ENCODE measurements around the gene NGFR.

NGFR gene

DNA sequence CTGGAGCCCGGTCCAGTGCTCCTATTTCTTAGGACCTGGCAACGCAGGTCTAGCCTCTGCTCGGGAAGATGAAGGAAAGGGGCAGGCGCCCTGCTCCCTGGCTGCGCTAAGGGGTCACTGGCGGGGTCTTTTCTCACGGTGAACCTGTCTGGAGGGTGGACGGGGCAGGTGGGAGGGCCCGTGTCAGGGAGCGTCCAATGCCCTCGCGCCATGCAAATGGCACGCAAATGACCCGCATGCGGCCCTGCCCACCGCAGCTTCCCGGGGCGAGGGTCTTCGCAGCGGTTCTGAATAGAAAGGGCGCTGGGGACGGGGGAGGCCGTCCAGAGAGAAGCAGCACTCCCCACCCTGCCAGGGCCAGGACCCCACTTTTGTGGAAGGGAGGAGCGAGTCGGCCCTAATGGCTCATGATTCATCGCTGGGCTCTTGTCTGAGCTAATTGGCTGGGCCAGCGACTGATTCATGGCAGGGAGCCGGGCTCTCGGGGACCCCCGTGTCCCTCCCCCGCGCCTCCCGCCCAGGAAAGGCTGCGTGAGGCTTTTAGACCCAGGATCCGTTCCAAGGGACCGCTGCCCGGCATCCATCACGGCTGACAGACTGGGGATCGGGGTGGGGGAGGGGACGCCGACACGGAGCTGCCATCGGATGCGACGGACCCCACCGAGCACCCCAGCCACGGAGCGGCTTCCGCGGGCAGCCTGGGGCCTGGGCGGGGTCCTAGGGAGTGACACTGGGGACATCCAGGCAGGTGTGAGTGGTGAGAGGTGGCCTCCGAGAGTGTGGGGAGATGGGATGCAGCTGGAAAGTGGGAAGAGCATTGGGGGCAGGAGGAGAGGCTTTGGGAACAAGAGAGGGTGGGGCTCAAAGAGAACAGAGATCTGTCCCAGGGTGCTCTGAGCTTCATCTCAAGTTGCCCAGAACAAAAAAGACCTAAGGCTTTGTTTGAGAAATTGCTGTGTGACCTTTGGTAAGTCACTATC lies 25.0 kb upstream of the NGFR start:
- peak; percentile 85 for DNase-seq (ENCODE audit: low spot score)

DNA sequence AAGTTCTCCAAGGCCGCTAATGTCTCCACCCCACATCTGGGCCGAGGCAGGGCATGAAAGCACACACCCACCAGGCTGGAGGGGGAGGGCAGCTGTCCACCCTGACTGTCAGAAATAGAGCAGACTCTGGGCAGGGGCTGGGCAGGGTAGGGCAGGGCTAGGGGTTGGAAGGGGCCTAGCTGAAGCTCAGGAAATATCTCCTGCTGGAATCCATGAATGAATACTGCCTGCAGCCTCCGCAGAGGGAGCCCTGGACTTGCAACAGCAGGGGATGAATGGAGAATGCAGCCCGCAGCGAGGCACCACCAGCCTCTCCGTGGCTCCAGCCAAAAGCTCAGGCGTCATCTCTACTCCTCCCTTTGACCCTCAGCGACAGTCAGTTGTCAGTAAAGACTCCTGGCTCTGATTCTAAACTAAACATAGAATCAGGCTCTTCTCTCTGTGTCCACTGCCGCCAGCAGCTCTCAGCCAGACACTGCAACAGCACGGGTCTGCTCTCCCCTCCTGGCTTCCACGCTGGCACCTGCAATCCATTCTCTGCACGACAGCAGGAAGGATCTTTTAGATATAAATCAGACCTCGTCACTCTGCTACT lies 23.9 kb upstream of the NGFR start:
- no peak for DNase-seq (ENCODE audit: low spot score)

DNA sequence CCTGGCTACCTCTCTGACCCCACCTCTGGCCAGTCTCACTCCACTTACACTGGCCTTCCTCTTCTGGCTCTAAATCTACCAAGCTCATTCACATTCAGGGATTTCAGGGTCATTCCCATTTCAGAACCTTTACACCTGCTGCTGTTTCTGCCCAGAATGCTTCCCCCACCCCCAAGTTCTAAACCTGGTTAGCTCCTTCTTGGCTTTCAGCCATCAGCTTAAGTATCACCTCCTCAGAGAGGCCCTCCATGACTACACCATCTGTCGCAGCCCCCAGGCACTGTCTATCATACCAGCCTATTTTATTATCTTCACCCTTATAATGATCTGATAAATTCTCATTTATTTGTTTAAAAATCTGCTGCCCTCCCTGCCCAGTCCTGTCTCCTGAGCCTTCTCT lies 23.3 kb upstream of the NGFR start:
- no peak for DNase-seq (ENCODE audit: low spot score)

DNA sequence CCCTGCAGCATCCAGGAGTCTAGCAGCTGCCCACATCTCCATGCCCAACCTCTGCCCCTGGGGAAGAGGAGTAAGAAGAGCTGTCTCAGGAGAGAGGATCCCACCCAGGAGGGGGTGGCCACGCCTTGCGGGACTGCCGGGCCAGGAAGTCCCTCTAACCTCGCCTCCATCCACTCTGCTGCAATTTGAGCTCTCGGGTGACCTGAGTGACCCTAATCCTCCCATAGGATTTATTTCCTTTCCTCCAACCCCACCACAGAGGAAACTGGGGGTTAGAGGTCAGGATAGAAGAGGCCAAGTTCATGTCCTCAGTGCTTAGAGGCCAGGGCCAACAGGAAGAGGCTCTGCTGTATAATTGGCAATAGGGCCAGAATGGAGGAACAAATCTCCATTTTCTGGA lies 22.6 kb upstream of the NGFR start:
- DNase-seq (ENCODE audit: low spot score): no peak

DNA sequence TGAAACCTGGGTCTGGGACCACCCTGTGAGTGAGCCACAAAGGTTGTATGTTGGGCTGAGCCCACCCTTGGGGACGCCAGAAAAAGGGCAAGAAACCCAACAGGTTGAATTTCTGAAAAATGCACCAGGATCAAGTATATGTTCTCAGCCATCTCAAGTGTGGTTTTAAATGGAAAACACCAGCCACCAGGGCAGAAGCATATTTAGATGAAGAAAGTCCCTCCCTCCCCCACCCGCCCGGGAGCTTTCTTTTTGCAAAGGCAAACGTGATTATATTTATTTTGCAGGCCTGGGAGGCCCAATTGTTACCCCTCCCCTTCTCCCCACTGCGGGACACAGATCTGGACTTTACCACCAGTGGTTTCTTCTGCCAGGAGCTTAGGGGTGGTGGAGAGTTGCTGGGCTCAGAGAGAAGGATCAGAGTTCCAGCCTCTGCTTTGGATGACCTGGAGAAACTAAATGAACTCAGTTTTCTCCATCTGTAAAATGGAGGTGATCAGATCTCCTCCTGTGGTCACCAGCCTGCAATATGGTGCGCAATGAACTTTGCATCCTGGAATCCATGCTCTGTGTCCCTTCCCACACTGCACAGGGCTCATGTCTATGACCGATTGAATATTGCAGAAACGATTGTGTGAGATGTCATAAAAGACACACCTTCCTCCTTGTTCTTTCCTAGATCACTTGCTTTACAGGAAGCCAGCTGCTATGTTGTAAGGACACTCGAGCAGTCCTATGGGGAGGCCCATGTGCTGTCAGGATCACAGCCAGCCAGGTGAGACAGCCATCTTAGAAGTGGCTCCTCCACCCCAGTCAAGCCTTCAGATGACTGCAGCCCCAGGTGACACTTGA lies 21.0 kb upstream of the NGFR start:
- no peak for DNase-seq (ENCODE audit: low spot score)

DNA sequence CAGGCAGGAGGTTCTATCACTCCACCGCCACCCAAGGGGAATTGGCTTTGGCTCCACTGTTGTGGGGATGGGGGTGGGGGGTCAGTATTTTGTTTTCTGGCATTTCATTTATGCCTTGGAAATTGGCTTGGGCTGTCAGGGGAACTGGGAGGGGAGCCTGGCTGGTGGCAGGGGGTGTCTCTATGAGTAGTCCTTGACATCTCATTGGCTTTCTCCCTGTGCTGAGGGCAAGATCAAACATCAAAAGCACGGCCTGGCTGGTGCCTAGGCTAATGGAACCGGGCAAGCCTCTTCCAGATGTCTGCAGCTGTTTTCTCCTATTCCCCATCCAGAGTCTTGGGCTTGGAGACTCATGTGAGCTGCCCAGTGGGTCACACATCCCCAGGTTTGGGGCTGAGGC lies 17.4 kb upstream of the NGFR start:
- DNase-seq (ENCODE audit: low spot score): no peak

DNA sequence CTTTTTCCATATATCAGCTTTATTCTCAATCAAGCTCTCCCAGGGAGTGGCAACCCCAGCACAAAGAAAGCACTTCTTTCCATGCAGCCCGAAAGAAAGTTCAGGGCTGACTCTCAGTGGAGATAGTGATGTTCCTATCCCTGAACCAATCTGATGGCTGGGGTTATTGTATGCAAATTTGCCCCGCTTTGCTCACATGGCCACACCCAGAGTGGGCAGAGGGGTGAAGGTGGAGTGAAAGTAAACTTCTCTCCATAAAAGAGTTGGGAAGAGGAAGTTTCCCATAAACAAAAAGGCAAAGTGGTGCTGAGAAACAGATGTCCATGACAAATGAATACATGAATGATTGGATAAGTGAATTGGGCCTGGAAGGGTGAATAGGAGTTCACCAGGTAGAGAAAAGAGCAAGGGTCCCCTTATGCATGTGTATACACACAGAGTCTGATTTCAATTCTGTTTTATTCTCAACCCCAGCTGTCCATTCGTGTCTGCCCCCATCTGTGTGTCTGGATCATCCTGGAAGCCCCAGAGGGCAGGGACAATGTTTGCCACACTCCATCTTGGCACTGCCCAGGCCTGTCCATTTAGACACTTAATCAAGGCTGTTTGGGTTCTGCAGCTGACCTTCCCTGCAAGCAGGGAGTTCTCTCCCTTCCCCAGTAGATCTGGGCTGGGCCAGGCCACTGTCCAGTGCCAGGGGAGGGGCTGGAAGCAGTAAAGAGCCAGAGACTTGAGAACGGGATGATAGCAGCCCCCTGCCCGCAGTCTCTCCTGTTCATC lies 14.1 kb upstream of the NGFR start:
- no peak for DNase-seq (ENCODE audit: low spot score)

DNA sequence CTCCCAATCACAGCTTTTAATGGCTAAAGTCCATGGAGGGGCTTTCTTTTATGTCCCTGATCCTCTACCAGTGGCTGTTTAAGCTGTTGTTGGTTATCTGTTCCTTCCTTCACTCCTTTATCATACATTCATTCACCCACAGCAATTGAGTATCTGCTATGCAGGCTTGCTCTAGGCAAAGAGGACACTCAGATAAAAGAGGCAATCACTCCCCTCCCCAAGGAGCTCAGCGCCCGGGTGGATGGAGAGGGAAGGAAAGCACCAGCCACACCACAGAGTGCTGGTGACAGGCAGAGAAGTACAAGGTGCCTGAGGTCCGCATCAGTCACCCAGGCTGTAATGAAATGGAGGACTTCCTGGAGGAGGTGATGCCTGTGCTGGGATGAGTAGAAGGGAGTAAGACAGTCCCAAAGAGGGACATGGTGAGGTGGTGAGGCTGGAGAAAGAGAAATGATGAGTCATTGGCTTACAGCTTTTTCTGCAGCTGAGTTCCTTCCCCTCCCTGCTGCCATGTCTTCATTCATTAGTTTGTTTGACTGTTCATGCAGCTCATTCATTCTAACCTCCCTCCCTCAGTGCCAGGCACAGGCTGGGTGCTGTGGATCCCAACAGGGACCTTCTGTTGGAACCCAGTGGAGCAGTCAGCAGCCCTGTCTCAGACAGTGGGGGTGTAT lies 12.8 kb upstream of the NGFR start:
- no peak for DNase-seq (ENCODE audit: low spot score)

DNA sequence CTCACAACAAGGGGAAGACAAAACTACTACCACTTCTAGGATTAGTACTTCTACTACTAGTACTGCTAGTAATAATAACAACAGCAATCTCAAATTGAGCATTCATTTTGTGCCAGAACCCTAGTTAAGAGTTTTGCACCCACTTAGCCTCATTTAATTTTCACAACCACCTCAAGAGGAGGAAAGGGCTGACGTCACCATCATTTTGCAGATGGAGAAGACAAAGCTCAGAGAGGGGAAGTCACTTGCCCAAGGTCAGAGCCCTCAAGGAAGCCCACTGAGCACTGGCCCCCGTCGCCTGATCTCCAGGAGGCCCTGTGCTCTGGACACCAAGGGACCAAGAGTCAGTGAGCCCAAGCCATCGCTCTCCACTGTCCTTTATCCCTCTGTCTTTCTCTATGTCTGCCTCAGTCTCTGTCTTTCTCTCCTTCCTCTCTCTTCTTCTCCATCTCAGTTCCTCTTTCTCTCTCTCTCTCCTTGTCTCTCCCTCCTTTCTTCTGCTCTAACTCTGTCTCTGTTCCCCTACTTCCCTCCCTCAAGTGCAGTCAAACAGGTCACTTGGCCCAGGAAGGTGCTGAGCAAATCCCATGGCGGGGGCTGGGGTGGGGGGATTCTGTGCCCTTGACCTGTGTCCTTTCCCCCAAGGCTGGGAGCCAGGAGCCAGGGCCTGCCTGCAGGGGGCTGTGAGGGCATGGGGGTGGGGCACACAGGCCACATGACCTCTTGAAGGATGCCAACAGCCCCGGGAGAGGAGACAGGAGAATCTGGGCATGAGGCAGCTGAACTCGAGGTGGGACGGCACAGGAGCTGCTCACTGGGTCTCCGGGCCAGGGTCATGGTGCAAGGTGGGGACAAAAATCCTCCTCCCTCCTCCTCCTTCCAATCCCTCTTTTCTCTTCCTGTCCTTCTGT lies 11.2 kb upstream of the NGFR start:
- no peak for DNase-seq (ENCODE audit: low spot score)

DNA sequence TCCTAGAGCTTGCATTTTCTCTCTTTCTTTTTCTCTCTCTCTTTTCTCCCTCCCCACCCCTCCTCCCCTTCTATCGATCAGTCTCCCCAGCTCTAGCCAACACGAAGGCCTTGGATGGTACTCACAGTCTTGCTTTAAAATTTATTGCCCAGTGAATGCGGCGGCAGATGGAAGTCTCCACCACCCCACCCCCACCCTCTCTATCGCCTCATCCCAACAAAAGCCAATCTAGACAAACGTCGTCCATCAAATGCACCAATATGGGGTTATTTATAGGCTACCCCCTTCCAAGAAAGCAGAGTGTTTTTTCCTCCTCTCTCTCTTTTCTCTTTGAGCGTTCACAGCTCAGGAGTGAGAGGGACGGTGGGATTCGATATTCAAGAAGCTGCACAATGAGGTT lies 10.5 kb upstream of the NGFR start:
- DNase-seq (ENCODE audit: low spot score): no peak

DNA sequence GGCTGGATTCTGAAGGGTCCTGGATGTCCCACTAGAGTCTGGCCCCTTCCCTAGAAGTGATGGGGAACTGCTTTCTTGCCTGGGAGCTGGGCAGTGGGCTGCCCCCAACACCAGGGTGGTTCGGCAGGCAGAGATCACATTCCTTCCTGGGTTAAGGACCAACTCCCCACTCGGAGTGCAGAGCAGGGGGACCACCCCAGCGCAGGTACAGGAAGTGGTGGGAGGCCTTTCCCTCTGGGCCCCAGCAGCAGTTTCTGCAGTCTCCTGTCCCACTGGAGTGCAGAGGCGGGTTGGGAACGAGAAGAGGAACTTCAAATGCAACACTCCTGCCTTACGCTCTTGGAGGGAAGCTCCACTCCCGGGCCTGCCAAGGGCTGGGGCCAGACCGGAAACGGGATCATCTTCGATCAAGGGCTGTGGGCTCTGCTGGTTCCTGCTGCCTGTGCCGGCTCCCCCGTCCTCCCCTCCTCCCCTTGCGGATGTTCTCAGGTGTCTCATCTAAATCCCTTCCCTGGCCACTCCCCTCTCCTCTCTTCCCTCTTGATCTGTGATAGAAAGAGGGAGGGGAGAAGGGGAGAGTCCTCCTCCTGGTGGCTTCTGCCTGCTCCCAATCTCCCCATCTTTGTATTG lies 9.0 kb upstream of the NGFR start:
- DNase-seq (ENCODE audit: low spot score): peak; percentile 87

DNA sequence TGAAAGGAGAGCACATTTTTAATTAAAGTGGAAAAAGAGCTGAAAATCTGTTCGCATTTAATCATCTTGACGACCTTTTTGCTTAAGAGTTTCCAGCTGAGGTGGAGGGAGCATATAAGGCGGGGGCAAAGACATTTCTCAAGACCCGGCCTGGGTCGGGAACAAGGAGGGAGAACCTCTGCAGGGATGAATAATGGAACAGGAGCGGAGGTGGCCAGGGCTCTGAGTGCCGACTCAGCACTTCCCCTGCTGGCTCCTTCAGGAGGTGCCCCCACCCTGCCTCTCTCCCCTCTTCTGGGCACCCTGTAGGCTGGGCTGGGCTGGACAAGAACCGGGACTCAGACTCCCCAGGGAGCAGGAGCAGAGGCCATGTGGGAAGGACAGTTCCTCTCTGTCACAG lies 7.9 kb upstream of the NGFR start:
- peak; percentile 43 for DNase-seq (ENCODE audit: low spot score)

DNA sequence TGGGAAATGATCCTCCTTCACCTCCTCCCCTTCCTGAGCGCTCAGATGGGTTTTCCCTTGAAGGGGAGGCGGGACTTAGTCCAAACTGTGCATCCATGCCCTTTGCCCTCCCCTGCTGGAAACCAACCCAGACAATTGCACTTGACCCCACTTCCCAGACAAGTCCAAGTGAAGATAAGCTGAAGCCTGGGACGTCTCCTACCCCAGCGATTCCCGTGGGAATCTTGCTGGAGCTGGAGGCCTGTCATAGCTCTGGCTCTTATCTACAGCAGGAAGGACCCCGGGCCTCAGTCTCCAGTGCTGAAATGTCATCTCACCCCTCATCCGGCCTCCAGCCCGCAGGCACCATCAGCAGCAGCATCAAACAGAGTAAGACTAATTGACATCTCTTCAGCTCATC lies 6.5 kb upstream of the NGFR start:
- DNase-seq (ENCODE audit: low spot score): no peak

DNA sequence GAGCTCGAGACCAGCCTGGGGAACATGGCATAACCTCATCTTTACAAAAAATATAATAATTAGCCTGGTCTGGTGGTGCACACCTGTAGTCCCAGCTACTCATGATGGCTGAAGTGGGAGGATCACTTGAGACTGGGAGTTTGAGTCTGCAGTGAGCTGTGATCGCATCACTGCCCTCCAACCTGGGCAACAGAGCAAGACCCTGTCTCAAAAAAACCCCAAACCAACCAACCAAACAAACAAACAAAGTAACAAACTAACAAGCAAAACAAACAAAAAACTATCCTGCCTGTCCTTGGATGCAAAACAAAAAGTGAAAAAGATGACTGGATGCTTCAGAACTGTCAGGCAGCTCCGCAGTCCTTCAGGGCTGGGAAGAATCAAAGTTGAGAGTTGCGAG lies 5.7 kb upstream of the NGFR start:
- no peak for DNase-seq (ENCODE audit: low spot score)

DNA sequence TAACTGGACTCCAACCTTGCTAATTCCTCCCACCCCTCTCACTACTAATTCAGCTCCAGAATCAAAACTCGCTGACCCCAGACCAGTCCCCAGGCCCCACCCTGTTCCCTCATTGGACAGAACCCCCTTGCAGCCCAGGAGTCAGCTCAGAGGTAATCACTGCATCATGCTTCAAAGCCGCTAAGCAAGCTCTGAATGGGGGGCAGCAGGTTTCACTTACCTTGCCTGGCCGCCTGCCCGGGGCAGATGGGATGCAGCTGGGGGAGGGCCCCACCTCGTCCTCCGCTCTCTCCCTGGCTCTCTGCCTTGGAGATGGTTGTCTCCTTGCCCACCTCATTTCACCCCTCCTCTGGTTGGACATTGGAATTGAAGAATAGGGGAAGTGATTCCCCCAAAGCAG lies 4.8 kb upstream of the NGFR start:
- DNase-seq (ENCODE audit: low spot score): no peak

DNA sequence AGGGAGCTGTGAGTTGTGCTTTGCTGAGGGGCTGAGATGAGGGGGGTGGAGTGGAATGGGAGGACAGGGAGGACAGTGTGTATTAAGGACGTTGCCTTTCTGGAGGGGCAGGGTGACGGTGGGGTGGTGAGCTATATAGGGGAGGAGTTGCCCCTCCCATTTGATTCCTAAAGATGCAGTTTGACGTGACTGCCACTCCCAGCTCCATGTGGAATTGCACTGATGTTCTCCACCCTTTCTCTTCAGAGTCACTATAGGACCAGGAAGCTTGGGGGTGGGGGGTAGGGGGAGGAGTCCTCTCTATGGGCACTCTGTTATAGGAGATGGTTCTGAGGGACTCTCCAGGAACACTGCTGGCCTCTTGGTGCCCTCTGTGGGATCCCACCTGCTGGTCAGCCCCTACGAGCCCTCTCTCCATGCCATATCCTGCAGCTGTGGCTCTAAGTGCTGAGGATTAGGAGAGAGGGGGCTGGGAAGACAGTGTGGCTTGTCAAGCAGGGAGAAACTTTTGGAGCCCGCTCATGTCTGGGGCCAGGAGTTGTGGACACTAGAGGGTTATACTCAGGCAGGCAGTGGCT lies 3.8 kb upstream of the NGFR start:
- no peak for DNase-seq (ENCODE audit: low spot score)

DNA sequence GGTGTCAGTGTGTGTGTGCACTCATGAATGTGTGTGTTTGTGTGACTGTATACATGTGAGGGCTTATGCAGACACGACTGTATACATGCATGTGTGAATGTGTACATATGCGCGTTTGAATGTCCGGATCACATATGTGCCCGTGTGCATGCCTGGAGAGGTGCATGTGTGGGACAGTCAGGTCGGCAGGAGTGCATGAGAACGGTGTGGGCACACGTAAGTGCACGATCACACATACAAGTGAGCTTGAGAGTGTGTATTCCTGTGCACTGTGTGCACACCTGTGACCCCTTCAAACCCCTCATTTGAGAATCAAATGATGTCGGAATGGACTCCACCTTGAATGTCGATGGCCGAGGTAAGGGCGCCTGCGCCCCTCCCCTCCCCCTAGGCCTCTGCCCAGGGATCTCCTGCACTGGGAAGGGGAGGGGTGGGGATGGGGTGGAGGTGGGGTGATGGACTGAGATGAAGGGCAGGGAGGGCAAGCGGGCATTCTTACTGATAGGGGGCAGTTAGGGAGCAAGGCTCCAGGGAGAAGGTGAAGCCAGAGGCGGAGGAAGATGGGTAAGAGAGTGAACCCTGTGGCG lies 601 bp upstream of the NGFR start:
- no peak for DNase-seq (ENCODE audit: low spot score)

DNA sequence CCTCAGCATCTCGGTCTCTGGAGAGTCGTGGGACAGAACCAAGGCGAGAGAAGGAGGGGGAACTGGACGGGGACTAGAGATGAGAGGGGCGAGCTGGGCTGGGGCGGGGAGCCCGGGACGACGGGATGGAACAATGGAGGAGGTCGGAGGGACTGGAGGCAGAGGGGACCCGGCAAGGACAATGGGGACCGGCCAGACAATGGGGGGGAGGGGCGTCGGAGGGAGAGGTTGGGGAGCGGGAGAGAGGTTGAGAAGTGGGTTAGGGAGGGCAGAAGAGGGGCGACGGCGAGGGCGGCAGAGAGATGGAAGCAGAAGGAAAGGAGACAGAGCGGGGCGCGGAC lies 719 bp downstream of the NGFR start:
- DNase-seq (ENCODE audit: low spot score): peak; percentile 43

DNA sequence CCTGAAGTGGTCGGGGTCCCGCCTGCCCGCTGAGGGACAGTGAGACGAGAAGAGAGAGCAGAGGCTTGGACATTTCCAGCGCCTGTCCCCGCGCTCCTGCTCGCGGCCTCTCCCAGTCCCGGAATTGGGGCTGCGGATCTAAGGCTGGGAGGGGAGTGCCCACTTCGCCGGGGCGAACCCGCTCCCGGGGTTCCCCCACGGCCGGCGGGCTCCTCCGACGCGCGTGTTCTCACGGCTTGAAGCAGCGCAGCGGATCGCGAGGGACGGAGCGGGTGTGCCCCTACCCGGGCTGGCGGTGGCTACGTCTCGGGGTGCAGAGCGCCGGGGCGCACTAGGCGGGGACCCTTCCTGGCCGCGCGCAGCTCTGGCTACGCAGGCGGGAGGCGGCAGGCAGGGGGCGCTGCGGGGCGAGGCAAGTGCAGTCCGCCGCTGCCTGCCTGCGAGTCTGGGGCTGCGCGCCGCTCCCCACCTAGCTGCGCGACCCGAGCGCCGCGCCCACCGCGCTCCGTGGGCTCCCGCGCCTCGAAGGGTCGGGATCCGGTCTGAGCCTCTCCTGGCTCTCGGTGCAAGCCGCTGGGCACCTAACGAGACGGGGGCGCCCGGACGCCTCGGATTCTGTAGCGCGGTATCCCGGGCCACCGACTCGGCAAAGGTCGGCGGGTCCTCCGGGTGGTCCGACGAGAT lies 1.2 kb downstream of the NGFR start:
- peak; percentile 88 for DNase-seq (ENCODE audit: low spot score)
